Panc1 (cell line): Measurements from ENCODE around the gene LRRC61. TPM values are rescaled to one million over a fixed set of nuclear protein-coding genes. Genes with fewer than 3 reads are reported as not detected.

Source experiments
- ATAC-seq: fragments of 200-7000 bp; cut with Tn5 transposase; 2 replicates; pipeline ENCODE4 v1.9.1; 2020; ENCODE audit warnings: mild to moderate bottlenecking, moderate library complexity
- BruUV-seq: library from RNA; stranded (reverse); fragments of 400-500 nt; replicated peaks from 2 replicates; lab custom pipeline; 2021; lab: Mats Ljungman, UMichigan
- CTCF ChIA-PET: fragments of 300-600 bp; sonication (Branson Sonifier 250); formaldehyde crosslinking; loops from one replicate; lab custom pipeline; 2022; ENCODE audit warnings: antibody characterized with exemption; lab: Charles Lee
- POLR2A ChIA-PET: fragments of 300-600 bp; sonication (Branson Sonifier 250); formaldehyde crosslinking; loops from one replicate; lab custom pipeline; 2022; ENCODE audit warnings: antibody characterized with exemption; lab: Charles Lee
- DNase-seq: peaks from one replicate; pipeline ENCODE4 v3.0.0-alpha.2; 2010; ENCODE audit warnings: low read depth, low spot score
- H3K27ac ChIP-seq: 2 replicates; pipeline ENCODE4 v1.5.1; 2011; ENCODE audit warnings: mild to moderate bottlenecking, low read length, inconsistent platforms
- H3K27me3 ChIP-seq: fragments of 200-500 bp; sonication (Bioruptor generic); 2 replicates; pipeline ENCODE4 v1.6.0; 2014; ENCODE audit warnings: low read length, inconsistent platforms; ENCODE audit not compliant: control insufficient read depth, insufficient read depth
- H3K36me3 ChIP-seq: fragments of 200-500 bp; sonication (Bioruptor generic); 2 replicates; pipeline ENCODE4 v1.5.1; 2014; ENCODE audit warnings: inconsistent platforms, mild to moderate bottlenecking, low read length, moderate library complexity; ENCODE audit not compliant: control insufficient read depth, insufficient read depth
- H3K4me1 ChIP-seq: 2 replicates; pipeline ENCODE4 v1.5.1; 2011; ENCODE audit warnings: inconsistent platforms, mild to moderate bottlenecking, low read length, moderate library complexity; ENCODE audit not compliant: control insufficient read depth, insufficient read depth
- H3K4me3 ChIP-seq, 2 experiments: 2 replicates each; pipeline ENCODE4 v1.5.1; 2011 to 2012; ENCODE audit warnings: low read depth in 2 of 2, low read length in 2 of 2, mild to moderate bottlenecking in 2 of 2, inconsistent platforms in 1 of 2, moderate library complexity in 1 of 2
- H3K9me3 ChIP-seq: fragments of 200-500 bp; sonication (Bioruptor generic); 2 replicates; pipeline ENCODE4 v1.5.1; 2014; ENCODE audit warnings: low read depth, mild to moderate bottlenecking, inconsistent platforms, low read length, moderate library complexity; ENCODE audit not compliant: control insufficient read depth, insufficient read depth
- CTCF ChIP-seq: fragments of 450-650 bp; IDR thresholded peaks from 2 replicates; pipeline ENCODE4 v1.5.1; 2017; ENCODE audit warnings: mild to moderate bottlenecking
- POLR2AphosphoS5 ChIP-seq: IDR thresholded peaks from 2 replicates; pipeline ENCODE4 v1.6.1; 2012; ENCODE audit warnings: mild to moderate bottlenecking, low read depth, low read length, moderate library complexity
- SIN3A ChIP-seq: IDR thresholded peaks from 2 replicates; pipeline ENCODE4 v1.6.1; 2012; ENCODE audit warnings: low read depth, mild to moderate bottlenecking, low read length, moderate library complexity, borderline replicate concordance; ENCODE audit not compliant: insufficient read depth
- TCF7L2 ChIP-seq: IDR thresholded peaks from 2 replicates; pipeline ENCODE4 v1.6.1; 2011; ENCODE audit warnings: mild to moderate bottlenecking, low read depth, low read length, inconsistent platforms
- in situ Hi-C: cut with HindIII; loops from 2 replicates; pipeline ENCODE4 v1.10.0; 2016; ENCODE audit warnings: low sequenced_read_pairs, low pct_unique_long_range_greater_than_20kb
- intact Hi-C: fragments of 100-400 bp; cut with micrococcal nuclease; formaldehyde crosslinking; loops from one replicate; pipeline ENCODE4 v1.10.0; 2022; ENCODE audit not compliant: unreplicated experiment
- total RNA-seq: library from RNA; stranded (reverse); gene quantifications from one replicate; pipeline ENCODE4 v1.2.1, GENCODE V29; 2021; ENCODE audit not compliant: unreplicated experiment
- TF ChIP-seq, protein P1 (sequence below), 2 experiments: IDR thresholded peaks; 2 replicates each; pipeline ENCODE4 v1.6.1; 2011 to 2012; ENCODE audit warnings: low read depth in 2 of 2, control low read depth in 1 of 2, low read length in 1 of 2, mild to moderate bottlenecking in 1 of 2, moderate library complexity in 1 of 2; ENCODE audit not compliant: insufficient read depth in 1 of 2

The LRRC61 gene
- total RNA-seq, 1 experiment from 2014 or later: 13.8 TPM

DNA sequence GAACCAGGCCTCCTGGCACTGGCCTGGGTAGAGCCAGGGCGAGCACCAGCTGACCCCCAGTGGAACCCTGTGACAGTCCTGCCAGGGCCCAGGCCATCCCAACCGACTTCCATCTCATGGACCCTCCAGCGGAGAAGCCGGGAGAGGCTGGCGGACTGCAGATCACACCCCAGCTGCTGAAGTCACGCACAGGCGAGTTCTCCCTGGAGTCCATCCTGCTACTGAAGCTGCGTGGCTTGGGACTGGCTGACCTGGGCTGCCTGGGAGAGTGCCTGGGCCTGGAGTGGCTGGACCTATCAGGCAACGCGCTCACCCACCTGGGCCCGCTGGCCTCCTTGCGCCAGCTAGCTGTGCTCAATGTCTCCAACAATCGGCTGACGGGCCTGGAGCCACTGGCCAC lies 13.6 kb downstream of the LRRC61 start:
- no peaks in the 10 kb centered on the region for H3K36me3 ChIP-seq
- in situ Hi-C loops: no loop called here
- ChIA-PET CTCF (no interaction called here), POLR2A (no interaction called here)
- no peak overlapping the region for H3K4me3 ChIP-seq
- BruUV-seq: no TSS peak
- no peak for ATAC-seq
- H3K27ac ChIP-seq: no peak overlapping the region
- no peak for DNase-seq
- H3K4me1 ChIP-seq: peaks cover 3% of the 10 kb centered on the region; the same call in 1 of the 2 replicates
- H3K9me3 ChIP-seq: no peaks in the 10 kb centered on the region
- intact Hi-C loops: no loop called here
- no peaks in the 10 kb centered on the region for H3K27me3 ChIP-seq
- TF ChIP-seq, protein P1, sequence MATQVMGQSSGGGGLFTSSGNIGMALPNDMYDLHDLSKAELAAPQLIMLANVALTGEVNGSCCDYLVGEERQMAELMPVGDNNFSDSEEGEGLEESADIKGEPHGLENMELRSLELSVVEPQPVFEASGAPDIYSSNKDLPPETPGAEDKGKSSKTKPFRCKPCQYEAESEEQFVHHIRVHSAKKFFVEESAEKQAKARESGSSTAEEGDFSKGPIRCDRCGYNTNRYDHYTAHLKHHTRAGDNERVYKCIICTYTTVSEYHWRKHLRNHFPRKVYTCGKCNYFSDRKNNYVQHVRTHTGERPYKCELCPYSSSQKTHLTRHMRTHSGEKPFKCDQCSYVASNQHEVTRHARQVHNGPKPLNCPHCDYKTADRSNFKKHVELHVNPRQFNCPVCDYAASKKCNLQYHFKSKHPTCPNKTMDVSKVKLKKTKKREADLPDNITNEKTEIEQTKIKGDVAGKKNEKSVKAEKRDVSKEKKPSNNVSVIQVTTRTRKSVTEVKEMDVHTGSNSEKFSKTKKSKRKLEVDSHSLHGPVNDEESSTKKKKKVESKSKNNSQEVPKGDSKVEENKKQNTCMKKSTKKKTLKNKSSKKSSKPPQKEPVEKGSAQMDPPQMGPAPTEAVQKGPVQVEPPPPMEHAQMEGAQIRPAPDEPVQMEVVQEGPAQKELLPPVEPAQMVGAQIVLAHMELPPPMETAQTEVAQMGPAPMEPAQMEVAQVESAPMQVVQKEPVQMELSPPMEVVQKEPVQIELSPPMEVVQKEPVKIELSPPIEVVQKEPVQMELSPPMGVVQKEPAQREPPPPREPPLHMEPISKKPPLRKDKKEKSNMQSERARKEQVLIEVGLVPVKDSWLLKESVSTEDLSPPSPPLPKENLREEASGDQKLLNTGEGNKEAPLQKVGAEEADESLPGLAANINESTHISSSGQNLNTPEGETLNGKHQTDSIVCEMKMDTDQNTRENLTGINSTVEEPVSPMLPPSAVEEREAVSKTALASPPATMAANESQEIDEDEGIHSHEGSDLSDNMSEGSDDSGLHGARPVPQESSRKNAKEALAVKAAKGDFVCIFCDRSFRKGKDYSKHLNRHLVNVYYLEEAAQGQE (IDR thresholded peaks at IDR 0.05; ENCODE audit: insufficient read depth in 1 of 2, low read depth in 2 of 2, low read length in 1 of 2): no peak
- TF ChIP-seq CTCF (no peak), TCF7L2 (no peak), POLR2AphosphoS5 (no peak), SIN3A (no peak)

- BruUV-seq: no TSS peak
- ChIA-PET CTCF (no interaction called here), POLR2A (no interaction called here)
- Histone ChIP-seq H3K27me3 (no peaks in the 10 kb centered on the region), H3K36me3 (no peaks in the 10 kb centered on the region), H3K4me3 (no peak overlapping the region), H3K9me3 (no peaks in the 10 kb centered on the region), H3K4me1 (peaks cover 3% of the 10 kb centered on the region; the same call in 1 of the 2 replicates), H3K27ac (no peak overlapping the region)
- intact Hi-C loops: no loop called here
- TF ChIP-seq, protein P1 (IDR thresholded peaks at IDR 0.05; ENCODE audit: insufficient read depth in 1 of 2, low read depth in 2 of 2, low read length in 1 of 2): no peak
- TF ChIP-seq TCF7L2: no peak
- TF ChIP-seq SIN3A: no peak
- no peak for TF ChIP-seq CTCF
- TF ChIP-seq POLR2AphosphoS5: no peak
- in situ Hi-C loops: no loop called here
- ATAC-seq: no peak
- DNase-seq: no peak
These were observed 14.0 kb downstream of the LRRC61 start for GRCh38 chr7:150337179-150337578.
